GM12878 (cell line): Measurements from ENCODE around the gene OXA1L. TPM values are rescaled to one million over a fixed set of nuclear protein-coding genes. Genes with fewer than 3 reads are reported as not detected.

ENCODE experiments used
- ATAC-seq: fragments of 200-7000 bp; cut with Tn5 transposase; 3 replicates; pipeline ENCODE4 v1.9.1; 2020; ENCODE audit warnings: mild to moderate bottlenecking, moderate library complexity
- BruUV-seq: library from RNA; stranded (reverse); fragments of 400-500 nt; replicated peaks from 2 replicates; lab custom pipeline; 2021; lab: Mats Ljungman, UMichigan
- CTCF ChIA-PET: fragments of 300-600 bp; sonication (Branson Sonifier 250); formaldehyde crosslinking; extraction: SDS; loops from one replicate; lab custom pipeline; 2021; ENCODE audit warnings: inconsistent platforms; lab: Yijun Ruan, JAX
- POLR2A ChIA-PET: fragments of 350-600 bp; formaldehyde crosslinking; extraction: SDS; loops from one replicate; lab custom pipeline; 2021; ENCODE audit warnings: inconsistent platforms; lab: Charles Lee
- RAD21 ChIA-PET: fragments of 300-600 bp; sonication (Branson Sonifier 250); formaldehyde crosslinking; loops from one replicate; lab custom pipeline; 2023; ENCODE audit warnings: antibody characterized with exemption; ENCODE audit not compliant: unreplicated experiment; lab: Charles Lee
- SMC1A ChIA-PET: fragments of 300-600 bp; sonication (Branson Sonifier 250); formaldehyde crosslinking; loops from one replicate; lab custom pipeline; 2023; ENCODE audit not compliant: unreplicated experiment, uncharacterized antibody; lab: Charles Lee
- DNase-seq: peaks from one replicate; pipeline ENCODE4 v3.0.0-alpha.2; 2011; ENCODE audit warnings: low read depth, low spot score
- FAIRE-seq: peaks from 3 replicates; lab custom pipeline; 2011; peaks lifted over from hg19 to GRCh38; lab: Jason Lieb, UNC
- H2AFZ ChIP-seq: 2 replicates; pipeline ENCODE4 v1.6.0; 2011; ENCODE audit warnings: low read depth, low read length, control low read depth; ENCODE audit not compliant: control insufficient read depth
- H3K27ac ChIP-seq: 2 replicates; pipeline ENCODE4 v1.5.1; 2011; ENCODE audit warnings: control low read depth; ENCODE audit not compliant: control insufficient read depth, insufficient read depth
- H3K27me3 ChIP-seq, 2 experiments: replicated peaks in 1 of 2; 2 replicates each; pipeline versions ENCODE4 v1.6.0 to v1.6.1; 2011; ENCODE audit warnings: low read length in 1 of 2; ENCODE audit not compliant: control insufficient read depth in 2 of 2, insufficient read depth in 2 of 2
- H3K36me3 ChIP-seq, 2 experiments: 2 replicates each; pipeline ENCODE4 v1.5.1; 2011; ENCODE audit warnings: low read length in 1 of 2; ENCODE audit not compliant: control insufficient read depth in 2 of 2, insufficient read depth in 2 of 2
- H3K4me1 ChIP-seq: 2 replicates; pipeline ENCODE4 v1.6.1; 2011; ENCODE audit warnings: mild to moderate bottlenecking, low read length, moderate library complexity, mixed read lengths; ENCODE audit not compliant: control insufficient read depth, insufficient read depth
- H3K4me2 ChIP-seq: 2 replicates; pipeline ENCODE4 v1.6.0; 2011; ENCODE audit warnings: control low read depth; ENCODE audit not compliant: control insufficient read depth, insufficient read depth
- H3K4me3 ChIP-seq: fragments of 200-600 bp; sonication (generic); 2 replicates; pipeline ENCODE4 v1.5.1; 2016
- H3K79me2 ChIP-seq: 2 replicates; pipeline ENCODE4 v1.6.0; 2011; ENCODE audit warnings: low read length; ENCODE audit not compliant: control insufficient read depth, insufficient read depth
- H3K9ac ChIP-seq: 2 replicates; pipeline ENCODE4 v1.8.0; 2011; ENCODE audit warnings: low read length, control low read depth, mixed read lengths; ENCODE audit not compliant: control insufficient read depth, insufficient read depth
- H3K9me3 ChIP-seq: replicated peaks from 3 replicates; pipeline ENCODE4 v1.5.1; 2011; ENCODE audit warnings: mild to moderate bottlenecking, low read length; ENCODE audit not compliant: control insufficient read depth, insufficient read depth
- H4K20me1 ChIP-seq: 2 replicates; pipeline ENCODE4 v1.6.0; 2011; ENCODE audit not compliant: control insufficient read depth, insufficient read depth
- ATF7 ChIP-seq: fragments of 450-650 bp; IDR thresholded peaks from 2 replicates; pipeline ENCODE4 v1.6.1; 2016; ENCODE audit warnings: low read depth, mild to moderate bottlenecking
- BRCA1 ChIP-seq: IDR thresholded peaks from 2 replicates; pipeline ENCODE4 v1.6.1; 2011; ENCODE audit warnings: low read depth, low read length, improper control_type of control experiment
- CEBPB ChIP-seq, 2 experiments: fragments of 150-350 bp in 1 of 2; IDR thresholded peaks; 2 replicates each; pipeline ENCODE4 v1.6.1; 2012 to 2014; ENCODE audit warnings: low read depth in 2 of 2, low read length in 2 of 2, borderline replicate concordance in 1 of 2, inconsistent platforms in 1 of 2
- EED ChIP-seq: sonication (generic); IDR thresholded peaks from 2 replicates; pipeline ENCODE4 v1.6.1; 2016; ENCODE audit warnings: antibody characterized with exemption, low read depth
- HCFC1 ChIP-seq: fragments of 150-350 bp; IDR thresholded peaks from 2 replicates; pipeline ENCODE4 v1.6.1; 2014; ENCODE audit warnings: low read length
- LARP7 ChIP-seq: fragments of 450-650 bp; IDR thresholded peaks from 2 replicates; pipeline ENCODE4 v1.6.1; 2017; ENCODE audit warnings: mild to moderate bottlenecking
- NRF1 ChIP-seq: conservative IDR thresholded peaks from 2 replicates; pipeline ENCODE4 v1.6.1; 2011; ENCODE audit warnings: mild to moderate bottlenecking, low read depth, low read length, improper control_type of control experiment
- RFX5 ChIP-seq: IDR thresholded peaks from 2 replicates; pipeline ENCODE4 v1.6.1; 2011; ENCODE audit warnings: low read depth, low read length, improper control_type of control experiment
- SMARCA5 ChIP-seq: fragments of 450-650 bp; IDR thresholded peaks from 2 replicates; pipeline ENCODE4 v1.6.1; 2017; ENCODE audit warnings: mild to moderate bottlenecking
- SRF ChIP-seq, 2 experiments: IDR thresholded peaks; 2 replicates each; pipeline ENCODE4 v1.6.1; 2011; ENCODE audit warnings: low read depth in 2 of 2, low read length in 2 of 2, mild to moderate bottlenecking in 1 of 2, moderate library complexity in 1 of 2
- SUZ12 ChIP-seq: fragments of 200-600 bp; sonication (generic); IDR thresholded peaks from one replicate; pipeline ENCODE4 v1.6.1; 2018; ENCODE audit warnings: antibody characterized with exemption, mild to moderate bottlenecking; ENCODE audit not compliant: unreplicated experiment
- WGBS: methylation state at CpG from one replicate; pipeline ENCODE4 v1.1.6; 2016; ENCODE audit warnings: low lambda C conversion rate; ENCODE audit not compliant: insufficient replicate concordance, insufficient coverage; ENCODE audit errors: missing lambda C conversion rate; 5-methylcytosine and 5-hydroxymethylcytosine counted together
- in situ Hi-C: fragments of 300-500 bp; cut with MboI; formaldehyde crosslinking; loops from 9 replicates; pipeline ENCODE4 v1.14.3; 2018; ENCODE audit warnings: mixed read lengths
- intact Hi-C: fragments of 100-400 bp; cut with micrococcal nuclease; formaldehyde crosslinking; loops from one replicate; pipeline ENCODE4 v1.14.2; 2022; ENCODE audit not compliant: unreplicated experiment
- polyA plus RNA-seq, 11 experiments: library from polyadenylated mRNA; depleted of rRNA in 4 of 11; unstranded in 6 of 11; stranded (reverse) in 5 of 11; fragments of >200 nt; fragmentation: Nextera tagmentation in 4 of 11; fragmentation: Illumina TruSeq in 1 of 11; extraction: Ambion mirVana in 4 of 11; extraction: Trizol in 1 of 11; gene quantifications; 1 replicate in 1 of 11; 2 replicates in 10 of 11; pipeline versions ENCODE4 v1.2.1 to v1.2.3, GENCODE V29; 2011 to 2016; ENCODE audit warnings: inconsistent platforms in 2 of 11, missing spikeins in 2 of 11, low read depth in 1 of 11
- total RNA-seq, 4 experiments: library from RNA; depleted of rRNA in 3 of 4; stranded (reverse); fragments of >200 nt in 3 of 4; fragmentation: Illumina TruSeq in 1 of 4; extraction: Trizol in 1 of 4; gene quantifications; 2 replicates each; pipeline versions ENCODE4 v1.2.1 to v1.2.3, GENCODE V29; 2013 to 2021
- TF ChIP-seq, protein P1 (sequence below): fragments of 450-650 bp; IDR thresholded peaks from 2 replicates; pipeline ENCODE4 v1.6.1; 2017; ENCODE audit warnings: low read depth, mild to moderate bottlenecking, moderate library complexity
- TF ChIP-seq, protein P2 (sequence below): IDR thresholded peaks from 2 replicates; pipeline ENCODE4 v1.6.1; 2012; ENCODE audit warnings: improper control_type of control experiment, low read depth, low read length; ENCODE audit not compliant: insufficient replicate concordance
- TF ChIP-seq, protein P3 (sequence below): fragments of 450-650 bp; formaldehyde crosslinking; IDR thresholded peaks from 2 replicates; pipeline ENCODE4 v1.4.0; 2020; ENCODE audit warnings: mild to moderate bottlenecking, moderate library complexity

Gene OXA1L
- total and polyA plus RNA-seq, 10 of the 15 experiments (the other 5 are each of a cell fraction or from before 2014, with no cell fraction given), result 105 to 289 (median 146) TPM

GRCh38 chr14:22780941-22781300 lies 14.4 kb downstream of the OXA1L start:
- 85% methylated on average over 5 of the region's 5 CpGs for WGBS
- Histone ChIP-seq H3K4me3 (no peak overlapping the region), H3K79me2 (no peaks in the 10 kb centered on the region; the same call in 1 of the 2 replicates), H2AFZ (no peak overlapping the region), H3K4me1 (peaks cover 13% of the 10 kb centered on the region), H3K27me3 (no peaks in the 10 kb centered on the region), H3K27ac (no peak overlapping the region), H3K9me3 (no peaks in the 10 kb centered on the region), H3K36me3 (peaks cover 4 to 7% of the 10 kb centered on the region in 2 experiments), H4K20me1 (no peaks in the 10 kb centered on the region), H3K4me2 (no peak overlapping the region), H3K9ac (no peak overlapping the region)
- ATAC-seq (no peak), DNase-seq (no peak), FAIRE-seq (no peak)
- CTCF ChIA-PET, result interaction anchor here (0.8 to 4.0 kb wide), 10 partner anchors 15 to 123 kb away, joined by 3 to 33 read pairs (median 4); partner anchors contain the start of gene OXA1L
- SMC1A ChIA-PET, result interaction anchor here (1.0 to 2.6 kb wide), 5 partner anchors 27 to 71 kb away, joined by 4 to 18 read pairs (median 6); no protein-coding TSS in a partner anchor
- RAD21 ChIA-PET, result interaction anchor here (1.0 to 2.3 kb wide), 5 partner anchors 10 to 211 kb away, joined by 3 to 10 read pairs (median 3); no protein-coding TSS in a partner anchor
- intact Hi-C loops (no loop called here), in situ Hi-C loops (no loop called here)
- POLR2A ChIA-PET, result interaction anchor here (0.7 to 1.7 kb wide), 3 partner anchors 13 to 129 kb away, joined by 3 to 4 read pairs (median 3); partner anchors contain the start of gene OXA1L
- BruUV-seq, result no TSS peak
- TF ChIP-seq, protein P1, sequence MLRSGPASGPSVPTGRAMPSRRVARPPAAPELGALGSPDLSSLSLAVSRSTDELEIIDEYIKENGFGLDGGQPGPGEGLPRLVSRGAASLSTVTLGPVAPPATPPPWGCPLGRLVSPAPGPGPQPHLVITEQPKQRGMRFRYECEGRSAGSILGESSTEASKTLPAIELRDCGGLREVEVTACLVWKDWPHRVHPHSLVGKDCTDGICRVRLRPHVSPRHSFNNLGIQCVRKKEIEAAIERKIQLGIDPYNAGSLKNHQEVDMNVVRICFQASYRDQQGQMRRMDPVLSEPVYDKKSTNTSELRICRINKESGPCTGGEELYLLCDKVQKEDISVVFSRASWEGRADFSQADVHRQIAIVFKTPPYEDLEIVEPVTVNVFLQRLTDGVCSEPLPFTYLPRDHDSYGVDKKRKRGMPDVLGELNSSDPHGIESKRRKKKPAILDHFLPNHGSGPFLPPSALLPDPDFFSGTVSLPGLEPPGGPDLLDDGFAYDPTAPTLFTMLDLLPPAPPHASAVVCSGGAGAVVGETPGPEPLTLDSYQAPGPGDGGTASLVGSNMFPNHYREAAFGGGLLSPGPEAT, result no peak
- TF ChIP-seq SUZ12 (no peak), ATF7 (no peak), RFX5 (no peak), CEBPB (IDR thresholded peaks at IDR 0.05; ENCODE audit: borderline replicate concordance in 1 of 2, low read depth in 2 of 2, low read length in 2 of 2) (no peak), NRF1 (no peak), BRCA1 (no peak), HCFC1 (no peak), SRF (IDR thresholded peaks at IDR 0.05; ENCODE audit: low read depth in 2 of 2, low read length in 2 of 2) (no peak), SMARCA5 (no peak), EED (no peak), LARP7 (no peak)
- TF ChIP-seq, protein P2, sequence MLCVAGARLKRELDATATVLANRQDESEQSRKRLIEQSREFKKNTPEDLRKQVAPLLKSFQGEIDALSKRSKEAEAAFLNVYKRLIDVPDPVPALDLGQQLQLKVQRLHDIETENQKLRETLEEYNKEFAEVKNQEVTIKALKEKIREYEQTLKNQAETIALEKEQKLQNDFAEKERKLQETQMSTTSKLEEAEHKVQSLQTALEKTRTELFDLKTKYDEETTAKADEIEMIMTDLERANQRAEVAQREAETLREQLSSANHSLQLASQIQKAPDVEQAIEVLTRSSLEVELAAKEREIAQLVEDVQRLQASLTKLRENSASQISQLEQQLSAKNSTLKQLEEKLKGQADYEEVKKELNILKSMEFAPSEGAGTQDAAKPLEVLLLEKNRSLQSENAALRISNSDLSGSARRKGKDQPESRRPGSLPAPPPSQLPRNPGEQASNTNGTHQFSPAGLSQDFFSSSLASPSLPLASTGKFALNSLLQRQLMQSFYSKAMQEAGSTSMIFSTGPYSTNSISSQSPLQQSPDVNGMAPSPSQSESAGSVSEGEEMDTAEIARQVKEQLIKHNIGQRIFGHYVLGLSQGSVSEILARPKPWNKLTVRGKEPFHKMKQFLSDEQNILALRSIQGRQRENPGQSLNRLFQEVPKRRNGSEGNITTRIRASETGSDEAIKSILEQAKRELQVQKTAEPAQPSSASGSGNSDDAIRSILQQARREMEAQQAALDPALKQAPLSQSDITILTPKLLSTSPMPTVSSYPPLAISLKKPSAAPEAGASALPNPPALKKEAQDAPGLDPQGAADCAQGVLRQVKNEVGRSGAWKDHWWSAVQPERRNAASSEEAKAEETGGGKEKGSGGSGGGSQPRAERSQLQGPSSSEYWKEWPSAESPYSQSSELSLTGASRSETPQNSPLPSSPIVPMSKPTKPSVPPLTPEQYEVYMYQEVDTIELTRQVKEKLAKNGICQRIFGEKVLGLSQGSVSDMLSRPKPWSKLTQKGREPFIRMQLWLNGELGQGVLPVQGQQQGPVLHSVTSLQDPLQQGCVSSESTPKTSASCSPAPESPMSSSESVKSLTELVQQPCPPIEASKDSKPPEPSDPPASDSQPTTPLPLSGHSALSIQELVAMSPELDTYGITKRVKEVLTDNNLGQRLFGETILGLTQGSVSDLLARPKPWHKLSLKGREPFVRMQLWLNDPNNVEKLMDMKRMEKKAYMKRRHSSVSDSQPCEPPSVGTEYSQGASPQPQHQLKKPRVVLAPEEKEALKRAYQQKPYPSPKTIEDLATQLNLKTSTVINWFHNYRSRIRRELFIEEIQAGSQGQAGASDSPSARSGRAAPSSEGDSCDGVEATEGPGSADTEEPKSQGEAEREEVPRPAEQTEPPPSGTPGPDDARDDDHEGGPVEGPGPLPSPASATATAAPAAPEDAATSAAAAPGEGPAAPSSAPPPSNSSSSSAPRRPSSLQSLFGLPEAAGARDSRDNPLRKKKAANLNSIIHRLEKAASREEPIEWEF, result no peak
- TF ChIP-seq, protein P3, sequence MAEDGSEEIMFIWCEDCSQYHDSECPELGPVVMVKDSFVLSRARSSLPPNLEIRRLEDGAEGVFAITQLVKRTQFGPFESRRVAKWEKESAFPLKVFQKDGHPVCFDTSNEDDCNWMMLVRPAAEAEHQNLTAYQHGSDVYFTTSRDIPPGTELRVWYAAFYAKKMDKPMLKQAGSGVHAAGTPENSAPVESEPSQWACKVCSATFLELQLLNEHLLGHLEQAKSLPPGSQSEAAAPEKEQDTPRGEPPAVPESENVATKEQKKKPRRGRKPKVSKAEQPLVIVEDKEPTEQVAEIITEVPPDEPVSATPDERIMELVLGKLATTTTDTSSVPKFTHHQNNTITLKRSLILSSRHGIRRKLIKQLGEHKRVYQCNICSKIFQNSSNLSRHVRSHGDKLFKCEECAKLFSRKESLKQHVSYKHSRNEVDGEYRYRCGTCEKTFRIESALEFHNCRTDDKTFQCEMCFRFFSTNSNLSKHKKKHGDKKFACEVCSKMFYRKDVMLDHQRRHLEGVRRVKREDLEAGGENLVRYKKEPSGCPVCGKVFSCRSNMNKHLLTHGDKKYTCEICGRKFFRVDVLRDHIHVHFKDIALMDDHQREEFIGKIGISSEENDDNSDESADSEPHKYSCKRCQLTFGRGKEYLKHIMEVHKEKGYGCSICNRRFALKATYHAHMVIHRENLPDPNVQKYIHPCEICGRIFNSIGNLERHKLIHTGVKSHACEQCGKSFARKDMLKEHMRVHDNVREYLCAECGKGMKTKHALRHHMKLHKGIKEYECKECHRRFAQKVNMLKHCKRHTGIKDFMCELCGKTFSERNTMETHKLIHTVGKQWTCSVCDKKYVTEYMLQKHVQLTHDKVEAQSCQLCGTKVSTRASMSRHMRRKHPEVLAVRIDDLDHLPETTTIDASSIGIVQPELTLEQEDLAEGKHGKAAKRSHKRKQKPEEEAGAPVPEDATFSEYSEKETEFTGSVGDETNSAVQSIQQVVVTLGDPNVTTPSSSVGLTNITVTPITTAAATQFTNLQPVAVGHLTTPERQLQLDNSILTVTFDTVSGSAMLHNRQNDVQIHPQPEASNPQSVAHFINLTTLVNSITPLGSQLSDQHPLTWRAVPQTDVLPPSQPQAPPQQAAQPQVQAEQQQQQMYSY, result no peak
